Activated effector memory CD4-positive, alpha-beta T cell treated with Interleukin-2 at 50 U/mL for 16 hours (primary cell): Measurements from ENCODE around the gene PRAMEF33.
"Not testable (repeated sequence)": the region's sequence is repeated elsewhere in the genome, so short reads cannot be mapped to it uniquely, and the experiment has no call there.

Experiments used
- DNase-seq: peaks from one replicate; pipeline ENCODE4 v3.0.0-alpha.2; 2020

The PRAMEF33 gene, protein sequence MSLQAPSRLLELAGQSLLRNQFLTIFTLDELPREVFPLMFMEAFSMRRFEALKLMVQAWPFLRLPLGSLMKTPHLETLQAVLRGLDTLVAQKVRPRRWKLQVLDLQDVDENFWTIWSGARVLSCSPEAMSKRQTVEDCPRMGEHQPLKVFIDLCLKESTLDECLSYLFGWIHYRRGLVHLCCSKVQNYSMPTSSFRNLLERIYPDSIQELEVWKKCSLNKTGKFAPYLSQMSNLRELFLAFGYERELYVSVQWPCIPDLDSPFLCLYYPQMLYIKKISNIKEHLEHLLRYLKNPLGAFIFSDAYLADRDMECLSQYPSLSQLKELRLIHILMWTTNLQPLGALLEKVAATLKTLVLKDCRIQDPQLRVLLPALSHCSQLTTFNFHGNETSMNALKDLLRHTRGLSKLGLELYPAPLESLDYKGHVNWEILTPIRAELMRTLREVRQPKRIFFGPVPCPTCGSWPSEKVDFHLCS

DNA sequence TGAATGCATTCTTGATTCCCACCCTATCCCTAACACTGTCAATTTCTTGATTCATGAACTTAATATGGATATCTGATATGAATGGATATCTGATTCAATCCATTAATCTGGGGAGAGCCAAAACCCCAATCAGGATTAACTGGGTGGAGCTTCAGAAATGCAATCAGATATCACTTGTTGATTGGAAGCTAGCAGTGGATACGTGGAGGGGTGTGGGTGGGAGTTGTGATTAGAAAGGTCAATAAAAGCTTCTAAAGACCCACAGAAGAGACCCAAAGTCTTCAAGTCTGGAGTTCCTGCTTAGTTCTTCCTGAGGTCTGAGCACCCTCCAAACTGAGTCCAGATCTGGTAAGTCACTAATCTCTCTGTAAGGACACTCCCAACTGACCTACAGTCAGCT is at the start of gene PRAMEF33:
Gene PRAMEF33, plus strand, starts transcription at position 301 of the 400 bp plus-strand sequence. CDS start 2,416 bp downstream, outside the sequence.
- not testable (repeated sequence) for DNase-seq

DNA sequence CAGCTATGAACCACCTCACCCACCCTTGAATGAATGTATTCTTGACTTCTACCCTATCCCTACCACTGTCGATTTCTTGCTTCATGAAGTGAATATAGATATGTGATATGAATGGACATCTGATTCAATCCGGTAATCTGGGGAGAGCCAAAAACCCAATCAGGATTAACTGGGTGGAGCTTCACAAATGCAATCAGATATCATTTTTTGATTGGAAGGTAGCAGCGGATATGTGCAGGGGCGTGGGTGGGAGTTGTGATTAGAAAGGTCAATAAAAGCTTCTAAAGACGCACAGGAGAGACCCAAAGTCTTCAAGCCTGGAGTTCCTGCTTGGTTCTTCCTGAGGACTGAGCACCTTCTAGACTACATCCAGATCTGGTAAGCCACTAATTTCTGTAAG is 49.4 kb upstream of the PRAMEF33 start, which contains the start of gene PRAMEF5:
Gene PRAMEF5, plus strand, starts transcription at position 301 of the 400 bp plus-strand sequence. CDS start 5,071 bp downstream, outside the sequence.
- not testable (repeated sequence) for DNase-seq

DNA sequence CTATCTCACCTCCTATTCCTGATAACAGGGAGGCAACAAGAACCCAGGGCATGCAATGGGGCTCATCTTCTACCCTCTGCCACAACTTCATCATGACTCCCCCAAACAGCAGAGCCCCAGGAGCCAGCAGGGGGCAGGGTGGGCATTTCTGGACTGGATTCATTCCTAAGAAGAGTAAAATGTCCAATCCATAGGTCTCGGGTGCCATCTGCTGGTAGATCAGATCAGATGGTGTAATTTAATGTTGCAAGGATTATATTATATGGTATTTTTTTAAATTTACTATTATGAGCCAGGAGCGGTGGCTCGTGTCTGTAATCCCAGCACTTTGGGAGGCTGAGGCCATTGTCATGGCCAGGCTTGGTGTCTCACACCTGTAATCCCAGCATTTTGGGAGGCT is 38.2 kb upstream of the PRAMEF33 start:
- not testable (repeated sequence) for DNase-seq

DNA sequence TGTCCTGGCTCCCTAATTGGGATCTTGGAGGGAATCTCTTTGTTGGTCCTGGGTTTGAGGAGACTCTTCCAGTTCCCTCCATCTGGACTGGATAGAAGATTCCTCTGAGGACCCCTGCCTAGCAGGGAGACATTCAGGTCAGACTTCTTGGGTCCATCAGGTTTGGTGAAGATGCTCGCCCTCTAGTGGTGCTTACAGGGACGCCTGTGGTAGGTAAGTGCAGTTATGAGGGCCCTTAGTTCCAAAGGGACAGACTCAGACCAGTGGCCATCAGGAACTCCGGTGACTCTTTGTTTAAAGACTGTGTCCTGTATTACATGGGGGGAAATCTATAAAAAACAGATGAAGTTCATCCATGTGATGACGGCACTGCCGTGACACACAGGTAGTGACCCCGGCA is 26.3 kb upstream of the PRAMEF33 start:
- DNase-seq = not testable (repeated sequence)

DNA sequence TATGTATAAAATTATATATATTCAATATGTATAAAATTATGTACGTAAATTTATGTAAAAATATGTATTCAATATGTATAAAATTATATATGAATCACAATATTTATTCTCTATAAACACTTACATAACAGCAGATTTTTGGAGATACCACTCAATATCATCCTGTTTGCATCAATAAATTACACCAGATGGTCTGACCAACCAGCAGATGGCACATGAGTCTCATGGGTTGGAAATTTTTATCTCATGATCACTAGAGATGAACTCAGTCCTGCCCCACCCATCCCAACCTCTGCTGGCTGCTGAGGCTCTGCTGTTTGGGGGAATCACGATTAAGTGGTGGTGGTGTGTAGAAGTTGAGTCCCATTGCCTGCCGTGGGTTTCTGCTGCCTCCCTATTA is 23.7 kb upstream of the PRAMEF33 start:
- DNase-seq = not testable (repeated sequence)

DNA sequence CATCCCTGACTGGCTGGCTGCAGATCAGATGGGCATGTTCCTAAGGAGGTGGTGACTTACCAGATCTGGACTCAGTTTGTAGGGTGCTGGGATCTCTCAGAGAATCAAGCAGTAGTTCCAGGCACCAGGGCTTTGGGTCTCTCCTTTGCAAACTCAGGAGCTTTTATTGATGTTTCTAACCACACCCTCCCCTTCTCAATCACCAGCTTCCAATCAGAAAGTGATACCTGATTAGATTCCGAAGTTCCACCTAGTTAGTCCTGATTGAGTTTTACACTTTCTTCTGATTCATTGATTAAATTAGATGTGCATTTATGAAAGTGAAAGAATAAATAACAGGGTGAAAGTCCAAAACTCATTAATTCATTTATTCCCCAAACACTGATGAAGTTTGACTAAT is 18.3 kb upstream of the PRAMEF33 start, which contains the start of gene PRAMEF8:
Gene PRAMEF8, minus strand, starts transcription at position 101 of the 400 bp plus-strand sequence. CDS start 1,046 bp downstream, outside the sequence.
- not testable (repeated sequence) for DNase-seq

DNA sequence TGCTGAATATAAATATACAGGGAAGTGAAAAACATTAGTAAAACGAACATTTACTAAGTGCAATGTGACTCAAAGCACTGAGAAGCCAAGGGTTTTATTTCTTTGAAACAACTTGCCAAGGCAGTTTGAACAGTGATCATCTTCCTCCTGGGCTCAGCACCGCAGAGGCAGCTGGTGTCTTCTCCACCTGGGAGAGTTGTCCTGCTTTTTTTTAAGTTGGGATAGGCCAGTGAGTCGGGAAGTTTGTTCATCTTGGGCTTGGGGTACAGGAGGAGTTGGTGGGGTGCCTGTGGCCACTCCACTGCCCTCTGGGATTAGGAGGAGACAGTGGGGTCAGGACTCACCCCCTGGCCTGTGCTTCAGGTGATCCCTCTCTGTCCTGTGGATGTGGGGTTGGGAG is 14.3 kb upstream of the PRAMEF33 start:
- not testable (repeated sequence) for DNase-seq

DNA sequence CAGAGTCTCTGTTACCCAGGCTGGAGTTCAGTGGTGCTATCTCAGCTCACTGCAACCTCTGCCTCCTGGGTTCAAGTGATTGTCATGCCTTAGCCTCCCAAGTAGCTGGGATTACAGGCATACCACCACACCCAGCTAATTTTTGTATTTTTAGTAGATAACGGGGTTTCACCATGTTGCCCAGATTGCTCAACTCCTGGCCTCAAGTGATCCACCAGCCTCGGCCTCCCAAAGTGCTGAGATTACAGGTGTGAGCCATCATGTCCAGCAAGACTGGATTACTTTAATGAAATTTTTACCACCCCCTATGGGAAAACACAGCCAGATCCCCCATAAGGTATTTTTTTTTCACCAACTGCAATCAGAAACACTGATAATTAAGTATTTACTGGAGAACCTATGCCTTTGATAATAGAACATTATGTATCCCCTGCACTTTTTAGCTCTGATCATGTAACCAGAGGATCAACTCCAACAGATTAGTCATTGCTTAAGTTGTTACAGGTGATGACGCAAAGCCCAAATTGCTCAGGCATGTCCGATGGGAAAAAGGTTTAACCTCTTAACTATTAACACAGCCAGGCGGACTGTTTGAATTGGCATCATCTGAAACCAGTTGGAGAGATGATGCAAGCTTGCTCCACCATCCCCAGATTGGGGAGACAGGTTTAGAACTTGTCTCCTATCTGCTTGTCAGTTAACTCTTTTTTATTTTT is 6.0 kb upstream of the PRAMEF33 start:
- DNase-seq = not testable (repeated sequence)

DNA sequence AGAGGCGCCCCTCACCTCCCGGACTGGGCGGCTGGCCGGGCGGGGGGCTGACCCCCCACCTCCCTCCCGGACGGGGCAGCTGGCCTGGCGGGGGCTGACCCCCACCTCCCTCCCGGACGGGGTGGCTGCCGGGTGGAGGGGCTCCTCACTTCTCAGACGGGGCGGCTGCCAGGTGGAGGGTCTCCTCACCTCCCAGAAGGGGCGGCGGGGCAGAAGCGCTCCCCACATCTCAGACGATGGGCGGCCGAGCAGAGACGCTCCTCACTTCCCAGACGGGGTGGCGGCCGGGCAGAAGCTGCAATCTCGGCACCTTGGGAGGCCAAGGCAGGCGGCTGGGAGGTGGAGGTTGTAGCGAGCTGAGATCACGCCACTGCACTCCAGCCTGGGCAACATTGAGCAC is 4.6 kb upstream of the PRAMEF33 start:
- DNase-seq = not testable (repeated sequence)

DNA sequence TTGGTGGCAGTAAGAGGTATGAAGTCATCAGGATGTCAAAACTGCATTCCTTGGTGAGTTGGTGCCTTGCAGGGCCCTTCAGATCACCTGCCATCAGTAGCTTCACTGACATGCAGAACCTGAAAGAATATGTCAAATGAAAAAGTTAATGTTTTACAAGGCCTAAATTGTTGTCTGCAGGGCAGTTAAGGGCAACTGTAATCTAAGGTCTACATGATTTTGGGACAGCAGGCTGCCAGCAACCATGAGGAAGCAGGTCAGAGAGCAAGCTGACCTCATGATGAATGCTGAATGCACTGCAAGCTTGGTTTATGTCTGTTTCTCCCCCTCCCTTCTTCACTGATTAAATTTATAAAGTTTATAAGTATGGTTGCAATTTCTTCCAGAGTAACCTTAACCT is 1.1 kb upstream of the PRAMEF33 start:
- not testable (repeated sequence) for DNase-seq

DNA sequence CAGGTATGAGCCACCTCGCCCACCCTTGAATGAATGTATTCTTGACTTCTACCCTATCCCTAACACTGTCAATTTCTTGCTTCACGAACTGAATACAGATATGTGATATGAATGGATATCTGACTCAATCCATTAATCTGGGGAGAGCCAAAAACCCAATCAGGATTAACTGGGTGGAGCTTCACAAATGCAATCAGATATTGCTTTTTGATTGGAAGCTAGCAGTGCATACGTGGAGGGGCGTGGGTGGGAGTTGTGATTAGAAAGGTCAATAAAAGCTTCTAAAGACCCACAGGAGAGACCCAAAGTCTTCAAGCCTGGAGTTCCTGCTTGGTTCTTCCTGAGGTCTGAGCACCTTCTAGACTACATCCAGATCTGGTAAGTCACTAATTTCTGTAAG is 11.9 kb downstream of the PRAMEF33 start, which contains the start of gene PRAMEF15:
Gene PRAMEF15, plus strand, starts transcription at position 301 of the 400 bp plus-strand sequence. CDS start 2,827 bp downstream, outside the sequence.
- not testable (repeated sequence) for DNase-seq

DNA sequence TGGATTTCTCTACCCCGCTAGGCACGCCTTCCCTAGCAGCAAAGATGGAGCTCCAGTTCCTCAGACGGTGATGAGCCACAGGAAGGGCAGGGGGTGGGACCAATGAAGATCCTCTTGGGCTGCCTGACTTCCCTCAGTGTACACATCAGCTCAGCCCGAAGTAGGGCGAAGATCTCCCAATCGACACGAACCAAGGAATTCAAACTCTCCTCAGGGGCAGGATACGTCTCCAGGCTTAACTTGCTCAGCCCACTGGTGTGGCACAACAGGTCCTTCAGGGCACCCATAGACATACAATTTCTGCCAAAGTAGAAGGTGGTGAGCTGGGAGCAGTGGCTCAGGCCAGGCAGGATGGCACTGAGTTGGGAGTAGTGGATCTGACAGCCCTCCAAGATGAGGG is 39.2 kb downstream of the PRAMEF33 start:
- DNase-seq = not testable (repeated sequence)

DNA sequence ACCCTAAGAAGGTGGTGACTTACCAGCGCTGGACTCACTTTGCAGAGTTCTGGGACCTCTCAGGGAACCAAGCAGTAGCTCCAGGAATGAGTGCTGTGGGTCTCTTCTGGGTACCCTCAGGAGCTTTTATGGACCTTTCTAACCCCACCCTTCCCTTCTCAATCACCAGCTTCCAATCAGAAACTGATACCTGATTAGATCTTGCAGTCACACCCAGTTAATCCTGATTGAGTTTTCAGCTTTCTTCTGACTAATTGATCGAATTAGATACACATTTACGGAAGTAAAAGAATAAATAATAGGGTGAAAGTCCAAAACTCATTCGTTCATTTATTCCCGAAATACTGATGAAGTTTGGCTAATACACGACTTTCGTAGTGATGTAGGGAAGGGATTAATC is 43.7 kb downstream of the PRAMEF33 start, which contains the start of gene PRAMEF14:
Gene PRAMEF14, minus strand, starts transcription at position 101 of the 400 bp plus-strand sequence. CDS start 1,820 bp downstream, outside the sequence.
- not testable (repeated sequence) for DNase-seq

DNA sequence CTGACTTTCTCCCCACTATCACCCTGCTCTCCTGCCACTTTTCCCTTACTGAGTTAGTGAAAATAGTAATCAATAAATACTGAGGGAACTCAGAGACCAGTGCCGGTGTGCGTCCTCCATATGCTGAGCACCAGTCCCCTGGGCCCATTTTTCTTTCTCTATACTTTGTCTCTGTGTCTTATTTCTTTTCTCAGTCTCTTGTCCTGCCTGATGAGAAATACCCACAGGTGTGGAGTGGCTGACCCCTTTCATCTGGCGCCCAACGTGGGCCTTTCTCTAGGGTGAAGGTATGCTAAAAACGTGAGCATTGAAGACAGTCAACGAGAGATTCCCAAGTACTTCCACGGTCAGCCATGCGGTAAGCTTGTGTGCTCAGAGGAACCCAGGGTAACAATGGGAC is 50.1 kb downstream of the PRAMEF33 start:
- not testable (repeated sequence) for DNase-seq

DNA sequence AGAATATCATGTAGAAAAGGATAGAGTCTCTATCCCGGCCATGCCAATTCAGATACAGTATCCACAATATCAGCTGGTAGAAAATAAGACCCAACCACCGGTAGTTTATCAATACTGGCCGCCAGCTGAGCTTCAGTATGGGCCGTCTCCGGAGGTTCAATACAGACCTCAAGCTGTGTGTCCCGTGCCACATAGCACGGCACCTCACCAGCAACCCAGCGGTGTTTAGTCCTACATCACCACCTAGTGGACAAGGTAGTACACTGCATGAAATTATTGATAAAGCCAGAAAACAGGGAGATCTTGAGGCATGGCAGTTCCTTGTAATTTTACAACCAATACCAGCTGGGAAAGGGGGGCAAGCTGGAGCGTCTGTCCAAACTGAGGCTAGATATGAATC is 51.1 kb downstream of the PRAMEF33 start:
- not testable (repeated sequence) for DNase-seq

DNA sequence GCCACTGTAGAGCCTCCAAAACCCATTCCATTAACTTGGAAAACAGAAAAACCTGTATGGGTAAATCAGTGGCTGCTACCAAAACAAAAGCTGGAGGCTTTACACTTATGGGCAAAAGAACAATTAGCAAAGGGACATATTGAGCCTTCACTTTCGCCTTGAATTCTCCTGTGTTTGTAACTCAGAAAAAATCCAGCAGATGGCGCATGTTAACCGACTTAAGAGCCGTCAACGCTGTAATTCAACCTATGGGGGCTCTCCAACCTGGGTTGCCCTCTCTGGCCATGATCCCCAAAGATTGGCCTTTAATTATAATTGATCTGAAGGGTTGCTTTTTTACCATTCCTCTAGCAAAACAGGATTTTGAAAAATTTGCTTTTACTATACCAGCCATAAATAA is 53.4 kb downstream of the PRAMEF33 start:
- DNase-seq = not testable (repeated sequence)
